GM12878 (cell line): Measurements from ENCODE around the gene CWC27.

Source experiments
- SREBF1 ChIP-seq: IDR thresholded peaks from 2 replicates; pipeline ENCODE4 v1.6.1; 2012; ENCODE audit warnings: mild to moderate bottlenecking, low read length
- USF2 ChIP-seq: IDR thresholded peaks from 2 replicates; pipeline ENCODE4 v1.6.1; 2011; ENCODE audit warnings: low read depth, low read length, improper control_type of control experiment, borderline replicate concordance
- YY1 ChIP-seq: IDR thresholded peaks from 2 replicates; pipeline ENCODE4 v1.6.1; 2011; ENCODE audit warnings: low read depth, mild to moderate bottlenecking, low read length
- ZNF622 ChIP-seq: fragments of 450-650 bp; IDR thresholded peaks from 2 replicates; pipeline ENCODE4 v1.6.1; 2017; ENCODE audit warnings: mild to moderate bottlenecking, inconsistent platforms
- TF ChIP-seq, protein P1 (sequence below), 3 experiments: IDR thresholded peaks in 2 of 3; conservative IDR thresholded peaks in 1 of 3; 2 replicates each; pipeline ENCODE4 v1.5.1; 2011; ENCODE audit warnings: low read depth in 3 of 3, low read length in 3 of 3, mild to moderate bottlenecking in 3 of 3, control low read depth in 2 of 3, moderate library complexity in 2 of 3, inconsistent platforms in 1 of 3, mixed read lengths in 1 of 3; ENCODE audit not compliant: control insufficient read depth in 2 of 3, insufficient read depth in 1 of 3; ENCODE audit errors: extremely low read depth in 1 of 3

DNA sequence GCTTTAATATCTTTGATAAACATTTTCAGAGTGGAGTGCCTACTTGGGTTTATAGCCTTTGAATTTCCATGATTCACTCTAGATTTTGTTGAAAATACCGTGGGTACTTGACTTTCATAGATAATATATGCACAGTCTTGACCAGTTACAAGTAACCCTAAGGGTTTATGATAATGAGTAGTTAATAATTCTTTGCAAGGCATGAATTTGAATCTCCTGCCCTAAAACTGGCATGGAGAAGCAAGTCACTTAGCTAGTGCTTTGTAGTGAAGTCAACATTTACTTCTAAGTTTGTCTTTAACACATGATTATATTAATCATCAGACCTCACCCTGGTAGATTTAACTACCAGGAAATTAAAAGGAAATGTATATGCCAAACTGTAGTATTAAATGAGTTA, 115.8 kb downstream of the CWC27 start:
- TF ChIP-seq USF2 (no peak), ZNF622 (no peak), YY1 (no peak), SREBF1 (no peak)
- TF ChIP-seq, protein P1, sequence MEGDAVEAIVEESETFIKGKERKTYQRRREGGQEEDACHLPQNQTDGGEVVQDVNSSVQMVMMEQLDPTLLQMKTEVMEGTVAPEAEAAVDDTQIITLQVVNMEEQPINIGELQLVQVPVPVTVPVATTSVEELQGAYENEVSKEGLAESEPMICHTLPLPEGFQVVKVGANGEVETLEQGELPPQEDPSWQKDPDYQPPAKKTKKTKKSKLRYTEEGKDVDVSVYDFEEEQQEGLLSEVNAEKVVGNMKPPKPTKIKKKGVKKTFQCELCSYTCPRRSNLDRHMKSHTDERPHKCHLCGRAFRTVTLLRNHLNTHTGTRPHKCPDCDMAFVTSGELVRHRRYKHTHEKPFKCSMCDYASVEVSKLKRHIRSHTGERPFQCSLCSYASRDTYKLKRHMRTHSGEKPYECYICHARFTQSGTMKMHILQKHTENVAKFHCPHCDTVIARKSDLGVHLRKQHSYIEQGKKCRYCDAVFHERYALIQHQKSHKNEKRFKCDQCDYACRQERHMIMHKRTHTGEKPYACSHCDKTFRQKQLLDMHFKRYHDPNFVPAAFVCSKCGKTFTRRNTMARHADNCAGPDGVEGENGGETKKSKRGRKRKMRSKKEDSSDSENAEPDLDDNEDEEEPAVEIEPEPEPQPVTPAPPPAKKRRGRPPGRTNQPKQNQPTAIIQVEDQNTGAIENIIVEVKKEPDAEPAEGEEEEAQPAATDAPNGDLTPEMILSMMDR (IDR thresholded peaks at IDR 0.05 in 2 of 3, conservative IDR thresholded peaks at IDR 0.05 in 1 of 3; ENCODE audit: control insufficient read depth in 2 of 3, extremely low read depth in 1 of 3, insufficient read depth in 1 of 3, low read depth in 3 of 3, low read length in 3 of 3): no peak
